Neural cell (in vitro differentiated cells): ENCODE data around the gene PCSK9.

Experiments
- CTCF ChIP-seq: fragments of 450-650 bp; IDR thresholded peaks from 2 replicates; pipeline ENCODE4 v1.5.1; 2014; ENCODE audit warnings: antibody characterized with exemption, mild to moderate bottlenecking, moderate library complexity; ENCODE audit not compliant: poor library complexity, severe bottlenecking
- EP300 ChIP-seq: fragments of 450-650 bp; conservative IDR thresholded peaks from 2 replicates; pipeline ENCODE4 v1.6.1; 2014; ENCODE audit warnings: antibody characterized with exemption, mild to moderate bottlenecking, moderate library complexity; ENCODE audit not compliant: poor library complexity, severe bottlenecking
- EZH2 ChIP-seq: fragments of 200-600, 300-800 bp; shearing (Covaris generic), sonication (generic); IDR thresholded peaks from 2 replicates; pipeline ENCODE4 v1.6.1; 2014; ENCODE audit warnings: antibody characterized with exemption, low read length, borderline replicate concordance, mild to moderate bottlenecking; ENCODE audit not compliant: insufficient read depth, poor library complexity, severe bottlenecking
- POLR2AphosphoS5 ChIP-seq: IDR thresholded peaks from 2 replicates; pipeline ENCODE4 v1.6.1; 2012
- REST ChIP-seq: IDR thresholded peaks from 2 replicates; pipeline ENCODE4 v1.6.1; 2012; ENCODE audit warnings: borderline replicate concordance
- SMC3 ChIP-seq: fragments of 450-650 bp; conservative IDR thresholded peaks from 2 replicates; pipeline ENCODE4 v1.6.1; 2014; ENCODE audit warnings: antibody characterized with exemption, mild to moderate bottlenecking, moderate library complexity; ENCODE audit not compliant: poor library complexity
- TAF1 ChIP-seq: IDR thresholded peaks from 2 replicates; pipeline ENCODE4 v1.6.1; 2012; ENCODE audit warnings: low read depth

GRCh38 chr1:54990916-54991315, 48.4 kb upstream of the PCSK9 start:
- no peak for TF ChIP-seq CTCF
- TF ChIP-seq REST, result no peak
- no peak for TF ChIP-seq POLR2AphosphoS5
- no peak for TF ChIP-seq EP300
- no peak for TF ChIP-seq TAF1
- TF ChIP-seq EZH2, result no peak
- TF ChIP-seq SMC3, result no peak
